ENCODE measurements around the gene UBXN1. TPM values are rescaled to one million over a fixed set of nuclear protein-coding genes. Genes with fewer than 3 reads are reported as not detected.

UBXN1 gene
- total and polyA plus RNA-seq, 2 donors (not counting 1 experiment from before 2014, with no cell fraction given), result 180 to 193 TPM

- Histone ChIP-seq H3K9ac (ENCODE audit: low read length) (no peak overlapping the region), H4K20me1 (ENCODE audit: control insufficient read depth, insufficient read depth, low read length, poor library complexity, severe bottlenecking) (no peaks in the 10 kb centered on the region), H3K27me3 (replicated peaks in 1 of 4; ENCODE audit: control extremely low read depth in 1 of 4, control insufficient read depth in 3 of 4, insufficient read depth in 4 of 4, low read length in 3 of 4) (no peaks in the 10 kb centered on the region), H3K9me3 (ENCODE audit: control extremely low read depth in 1 of 3, control insufficient read depth in 2 of 3, insufficient read depth in 1 of 3, low read length in 2 of 3) (no peaks in the 10 kb centered on the region), H3K27ac (ENCODE audit: low read length in 2 of 2) (no peak overlapping the region), H2AFZ (ENCODE audit: insufficient read depth, low read depth, low read length, poor library complexity, severe bottlenecking) (no peak overlapping the region), H3K36me3 (replicated peaks in 1 of 2; ENCODE audit: control extremely low read depth in 1 of 2, control insufficient read depth in 1 of 2, extremely low read depth in 1 of 2, insufficient read depth in 2 of 2, low read length in 1 of 2) (peaks cover 0 to 2% of the 10 kb centered on the region in 2 experiments), H3K4me2 (replicated peaks; ENCODE audit: low read depth, low read length, poor library complexity, severe bottlenecking) (no peak overlapping the region), H3K4me3 (ENCODE audit: control extremely low read depth in 1 of 5, extremely low read depth in 1 of 5, insufficient read depth in 1 of 5, low read depth in 2 of 5, low read length in 4 of 5) (no peak overlapping the region), H3K79me2 (ENCODE audit: control insufficient read depth, insufficient read depth, low read length) (peaks cover 15% of the 10 kb centered on the region), H3K4me1 (ENCODE audit: control insufficient read depth in 2 of 2, insufficient read depth in 2 of 2, low read length in 2 of 2) (peaks cover 11 to 14% of the 10 kb centered on the region in 2 donors)
- Mint-ChIP-seq H3K27me3 (no peaks in the 10 kb centered on the region), H3K9me3 (ENCODE audit: insufficient read depth) (no peaks in the 10 kb centered on the region), H3K4me1 (peaks cover 16% of the 10 kb centered on the region), H3K4me3 (no peak overlapping the region), H3K27ac (no peak overlapping the region)
- intact Hi-C loops (cut with micrococcal nuclease), result no loop called here
- 80% methylated on average over 1 of the region's 5 CpGs for WGBS (ENCODE audit: insufficient coverage)
- CTCF ChIA-PET, result interaction anchor here (0.5 to 1.1 kb wide), 4 partner anchors 65 to 229 kb away, joined by 3 to 4 read pairs (median 3); partner anchors contain the start of gene TUT1
- POLR2A ChIA-PET, result interaction anchor here (0.5 to 1.4 kb wide), 4 partner anchors 9 to 134 kb away, joined by 3 to 6 read pairs (median 4); partner anchors contain the start of genes C11orf98 and CSKMT
- DNase-seq, result no peak
- no peak for ATAC-seq (ENCODE audit: low read depth)
- TF ChIP-seq EZH2 (IDR thresholded peaks at IDR 0.05; ENCODE audit: borderline replicate concordance, insufficient read depth, low read depth, low read length, poor library complexity, severe bottlenecking), result no peak
- TF ChIP-seq CTCF (IDR thresholded peaks at IDR 0.05), result no peak
These were observed 22.0 kb downstream of the UBXN1 start for GRCh38 chr11:62656796-62657429.

GRCh38 chr11:62654297-62654696 is 24.6 kb downstream of the UBXN1 start:
- H3K9ac ChIP-seq (ENCODE audit: low read length), result no peak overlapping the region

More at GRCh38 chr11:62654297-62654696, 24.6 kb downstream of the UBXN1 start:
- ChIA-PET POLR2A (interaction anchor here (0.6 to 4.6 kb wide), 4 partner anchors 10 to 1323 kb away, joined by 3 to 62 read pairs (median 6); partner anchors contain the start of genes C11orf98 and CSKMT), CTCF (interaction anchor here (0.7 to 2.5 kb wide), 3 partner anchors 11 to 55 kb away, joined by 3 to 13 read pairs (median 4); partner anchors contain the start of genes C11orf98 and CSKMT)
- H2AFZ ChIP-seq (ENCODE audit: insufficient read depth, low read depth, low read length, poor library complexity, severe bottlenecking), result peak overlapping the region; percentile 65
- WGBS (ENCODE audit: insufficient coverage), result 82% methylated on average over 5 of the region's 11 CpGs
- H3K9me3 ChIP-seq (ENCODE audit: control extremely low read depth in 1 of 3, control insufficient read depth in 2 of 3, insufficient read depth in 1 of 3, low read length in 2 of 3), result no peaks in the 10 kb centered on the region
- DNase-seq (no peak), ATAC-seq (ENCODE audit: low read depth) (no peak)
- H3K27me3 Mint-ChIP-seq, result no peaks in the 10 kb centered on the region
- no peak overlapping the region for H3K27ac ChIP-seq (ENCODE audit: low read length in 2 of 2)
- H3K9me3 Mint-ChIP-seq (ENCODE audit: insufficient read depth), result no peaks in the 10 kb centered on the region
- peak overlapping the region; percentile 70 for H3K4me3 Mint-ChIP-seq
- intact Hi-C loops (cut with micrococcal nuclease), result no loop called here
- no peak overlapping the region for H3K4me3 ChIP-seq (ENCODE audit: control extremely low read depth in 1 of 5, extremely low read depth in 1 of 5, insufficient read depth in 1 of 5, low read depth in 2 of 5, low read length in 4 of 5)
- H3K27ac Mint-ChIP-seq, result peak overlapping the region; percentile 76
- H3K4me1 Mint-ChIP-seq, result peaks cover 22% of the 10 kb centered on the region
- no peaks in the 10 kb centered on the region for H4K20me1 ChIP-seq (ENCODE audit: control insufficient read depth, insufficient read depth, low read length, poor library complexity, severe bottlenecking)
- TF ChIP-seq CTCF (IDR thresholded peaks at IDR 0.05) (no peak), EZH2 (IDR thresholded peaks at IDR 0.05; ENCODE audit: borderline replicate concordance, insufficient read depth, low read depth, low read length, poor library complexity, severe bottlenecking) (no peak)
- peaks cover 22% of the 10 kb centered on the region for H3K79me2 ChIP-seq (ENCODE audit: control insufficient read depth, insufficient read depth, low read length)
- H3K36me3 ChIP-seq (replicated peaks in 1 of 2; ENCODE audit: control extremely low read depth in 1 of 2, control insufficient read depth in 1 of 2, extremely low read depth in 1 of 2, insufficient read depth in 2 of 2, low read length in 1 of 2), result peaks cover 0 to 6% of the 10 kb centered on the region in 2 experiments
- H3K4me1 ChIP-seq (ENCODE audit: control insufficient read depth in 2 of 2, insufficient read depth in 2 of 2, low read length in 2 of 2), result peaks cover 14 to 18% of the 10 kb centered on the region in 2 donors
- no peak overlapping the region for H3K4me2 ChIP-seq (replicated peaks; ENCODE audit: low read depth, low read length, poor library complexity, severe bottlenecking)
- no peaks in the 10 kb centered on the region for H3K27me3 ChIP-seq (replicated peaks in 1 of 4; ENCODE audit: control extremely low read depth in 1 of 4, control insufficient read depth in 3 of 4, insufficient read depth in 4 of 4, low read length in 3 of 4)

Measured in B cell (primary cell).